HG03565 (cell line): ENCODE results near the gene MT1F.
"Not testable (repeated sequence)": the region's sequence is repeated elsewhere in the genome, so short reads cannot be mapped to it uniquely, and the experiment has no call there.

ENCODE experiments used
- ATAC-seq: cut with Tn5 transposase; IDR thresholded peaks from one replicate; pipeline ENCODE4 v1.9.1; 2021; ENCODE audit warnings: mild to moderate bottlenecking, moderate library complexity; ENCODE audit not compliant: unreplicated experiment

MT1F gene

GRCh38 chr16:56670620-56670934 is 12.8 kb downstream of the MT1F start:
- no peak for ATAC-seq

- ATAC-seq = not testable (repeated sequence)
Observed at GRCh38 chr16:56671691-56672090, 13.9 kb downstream of the MT1F start.

- ATAC-seq = not testable (repeated sequence)
Observed at GRCh38 chr16:56672171-56672570, 14.4 kb downstream of the MT1F start.

- ATAC-seq = no peak
Observed at GRCh38 chr16:56672761-56673536, 15.2 kb downstream of the MT1F start.

GRCh38 chr16:56673921-56674320 is 16.2 kb downstream of the MT1F start:
- no peak for ATAC-seq

GRCh38 chr16:56674570-56674969 is 16.8 kb downstream of the MT1F start:
- ATAC-seq = not testable (repeated sequence)

GRCh38 chr16:56675685-56676210 is 18.0 kb downstream of the MT1F start:
- ATAC-seq = no peak

GRCh38 chr16:56677474-56677873 is 19.7 kb downstream of the MT1F start:
- no peak for ATAC-seq

- no peak for ATAC-seq
Observed at GRCh38 chr16:56679078-56679730, 21.4 kb downstream of the MT1F start.

- ATAC-seq = no peak
Observed at GRCh38 chr16:56679818-56680217, 22.1 kb downstream of the MT1F start.

GRCh38 chr16:56681939-56682702 is 24.4 kb downstream of the MT1F start, which contains the start of gene MT1X:
Gene MT1X, plus strand, starts transcription at chr16:56682470. Its CDS starts 71 bp downstream, at chr16:56682541.
- peak; percentile 94 for ATAC-seq

GRCh38 chr16:56682703-56683397 is 25.1 kb downstream of the MT1F start:
- no peak for ATAC-seq

- no peak for ATAC-seq
Observed at GRCh38 chr16:56683424-56684172, 25.8 kb downstream of the MT1F start.

- no peak for ATAC-seq
Observed at GRCh38 chr16:56684256-56684925, 26.6 kb downstream of the MT1F start.

GRCh38 chr16:56684926-56685590 is 27.3 kb downstream of the MT1F start:
- ATAC-seq = no peak

GRCh38 chr16:56686758-56687157 is 29.0 kb downstream of the MT1F start:
- ATAC-seq = no peak

GRCh38 chr16:56688762-56689161 is 31.0 kb downstream of the MT1F start:
- ATAC-seq = no peak

GRCh38 chr16:56689171-56689570 is 31.4 kb downstream of the MT1F start:
- no peak for ATAC-seq
